Smooth muscle cell of the umbilical artery (primary cell): Measurements from ENCODE around the gene NLGN4X. TPM values are rescaled to one million over a fixed set of nuclear protein-coding genes. Genes with fewer than 3 reads are reported as not detected.

ENCODE experiments used
- total RNA-seq: library from RNA; depleted of rRNA; stranded (reverse); fragments of >200 nt; gene quantifications from 2 replicates; pipeline ENCODE4 v1.2.3, GENCODE V29; 2014

NLGN4X gene
- total RNA-seq = not detected in 2 replicates

DNA sequence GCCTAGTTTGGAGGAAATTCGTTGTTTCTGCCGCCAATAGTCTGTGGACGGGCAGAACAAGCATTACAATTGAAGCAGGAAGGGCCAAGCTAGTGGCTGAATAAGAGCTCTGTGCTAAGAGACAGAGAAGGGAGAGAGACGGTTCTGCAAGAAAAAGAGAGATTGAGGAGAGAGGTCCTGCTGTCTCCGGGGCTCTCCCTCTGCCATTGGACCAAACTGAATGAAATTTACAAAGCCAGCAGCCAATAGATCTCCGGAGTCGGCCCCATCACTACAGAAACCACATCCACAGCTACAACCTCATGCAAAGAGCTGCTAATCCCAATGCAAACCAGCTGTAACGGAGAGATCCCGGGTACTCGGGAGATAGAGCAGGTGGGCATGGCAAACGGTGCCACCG is at the start of gene NLGN4X:
Gene NLGN4X (minus strand): TSS at position 148 of the 400 bp plus-strand sequence. CDS start 77,401 bp downstream, outside the sequence.

